DOHH2 (cell line): ENCODE data around the gene B4GALT2.

ENCODE experiments used
- H3F3A ChIP-seq: fragments of 200-600 bp; sonication (generic), shearing (Covaris generic); 2 replicates; pipeline ENCODE4 v1.6.0; 2016; ENCODE audit warnings: antibody characterized with exemption, mild to moderate bottlenecking; ENCODE audit not compliant: control insufficient read depth, insufficient read depth
- H3K27ac ChIP-seq: fragments of 200-600 bp; sonication (generic); 2 replicates; pipeline ENCODE4 v1.5.1; 2014; ENCODE audit warnings: low read depth, mild to moderate bottlenecking, low read length, moderate library complexity
- H3K27me3 ChIP-seq: fragments of 200-600 bp; sonication (generic); 2 replicates; pipeline ENCODE4 v1.6.1; 2014; ENCODE audit warnings: mild to moderate bottlenecking, low read length, mixed read lengths; ENCODE audit not compliant: control insufficient read depth
- H3K36me3 ChIP-seq: fragments of 200-600 bp; sonication (generic); 2 replicates; pipeline ENCODE4 v1.6.1; 2014; ENCODE audit warnings: mild to moderate bottlenecking, low read length, moderate library complexity, mixed read lengths; ENCODE audit not compliant: control insufficient read depth
- H3K4me1 ChIP-seq: fragments of 200-600 bp; sonication (generic); 2 replicates; pipeline ENCODE4 v1.6.1; 2014; ENCODE audit warnings: mild to moderate bottlenecking, low read length, mixed read lengths; ENCODE audit not compliant: control insufficient read depth
- H3K4me2 ChIP-seq: fragments of 200-600 bp; sonication (generic); 2 replicates; pipeline ENCODE4 v1.6.0; 2014; ENCODE audit warnings: mild to moderate bottlenecking, low read length, moderate library complexity
- H3K4me3 ChIP-seq: fragments of 200-600 bp; sonication (generic); 2 replicates; pipeline ENCODE4 v1.5.1; 2014; ENCODE audit warnings: mild to moderate bottlenecking, low read length, mixed read lengths
- H3K79me2 ChIP-seq: fragments of 200-600 bp; sonication (generic); 2 replicates; pipeline ENCODE4 v1.6.1; 2014; ENCODE audit warnings: mild to moderate bottlenecking, low read length, mixed read lengths; ENCODE audit not compliant: control insufficient read depth
- H3K9me2 ChIP-seq: fragments of 200-600 bp; sonication (generic); replicated peaks from 2 replicates; pipeline ENCODE4 v1.6.1; 2014; ENCODE audit warnings: mild to moderate bottlenecking, low read length, mixed read lengths; ENCODE audit not compliant: control insufficient read depth
- H3K9me3 ChIP-seq: fragments of 200-600 bp; sonication (generic); 2 replicates; pipeline ENCODE4 v1.6.1; 2014; ENCODE audit warnings: antibody characterized with exemption, low read length, mixed read lengths; ENCODE audit not compliant: control insufficient read depth, insufficient read depth
- H4K20me1 ChIP-seq: fragments of 200-600 bp; sonication (generic); 2 replicates; pipeline ENCODE4 v1.6.0; 2014; ENCODE audit warnings: low read depth, mild to moderate bottlenecking, antibody characterized with exemption, low read length, moderate library complexity; ENCODE audit not compliant: control insufficient read depth, insufficient read depth
- EZH2phosphoT487 ChIP-seq: fragments of 200-600 bp; sonication (generic); IDR thresholded peaks from 2 replicates; pipeline ENCODE4 v1.6.1; 2017; ENCODE audit warnings: borderline replicate concordance, mild to moderate bottlenecking, antibody characterized with exemption, low read length, moderate library complexity, mixed read lengths
- TF ChIP-seq, protein P1 (sequence below): fragments of 200-600 bp; sonication (generic); IDR thresholded peaks from one replicate; pipeline ENCODE4 v1.5.1; 2014; ENCODE audit warnings: antibody characterized with exemption, mild to moderate bottlenecking, low read depth, low read length; ENCODE audit not compliant: poor library complexity, severe bottlenecking

B4GALT2 gene

DNA sequence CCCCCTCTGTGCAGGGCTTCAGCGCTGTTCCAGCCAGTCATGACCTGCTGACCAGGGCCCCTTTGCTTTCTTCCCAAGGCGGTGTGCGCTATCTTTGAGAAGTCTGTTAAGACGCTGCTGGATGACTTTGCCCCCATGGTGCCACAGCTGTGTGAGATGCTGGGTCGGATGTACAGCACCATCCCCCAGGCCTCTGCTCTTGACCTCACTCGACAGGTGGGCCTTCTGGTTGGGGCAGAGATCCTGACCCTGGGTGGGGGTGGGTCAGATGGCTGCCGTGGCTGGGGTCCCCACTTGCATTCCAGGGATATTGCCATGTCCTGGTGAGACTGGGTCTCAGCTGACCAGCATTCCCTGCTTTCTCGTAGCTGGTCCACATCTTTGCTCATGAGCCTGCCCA, 18.2 kb upstream of the B4GALT2 start:
- Histone ChIP-seq H3K4me2 (no peak overlapping the region), H3K79me2 (no peaks in the 10 kb centered on the region), H3K27ac (no peak overlapping the region), H3F3A (no peaks in the 10 kb centered on the region), H3K9me2 (no peaks in the 10 kb centered on the region), H3K36me3 (peaks cover 29% of the 10 kb centered on the region), H3K9me3 (no peaks in the 10 kb centered on the region), H3K27me3 (no peaks in the 10 kb centered on the region), H3K4me1 (no peaks in the 10 kb centered on the region), H4K20me1 (no peaks in the 10 kb centered on the region), H3K4me3 (no peak overlapping the region)
- TF ChIP-seq, protein P1, sequence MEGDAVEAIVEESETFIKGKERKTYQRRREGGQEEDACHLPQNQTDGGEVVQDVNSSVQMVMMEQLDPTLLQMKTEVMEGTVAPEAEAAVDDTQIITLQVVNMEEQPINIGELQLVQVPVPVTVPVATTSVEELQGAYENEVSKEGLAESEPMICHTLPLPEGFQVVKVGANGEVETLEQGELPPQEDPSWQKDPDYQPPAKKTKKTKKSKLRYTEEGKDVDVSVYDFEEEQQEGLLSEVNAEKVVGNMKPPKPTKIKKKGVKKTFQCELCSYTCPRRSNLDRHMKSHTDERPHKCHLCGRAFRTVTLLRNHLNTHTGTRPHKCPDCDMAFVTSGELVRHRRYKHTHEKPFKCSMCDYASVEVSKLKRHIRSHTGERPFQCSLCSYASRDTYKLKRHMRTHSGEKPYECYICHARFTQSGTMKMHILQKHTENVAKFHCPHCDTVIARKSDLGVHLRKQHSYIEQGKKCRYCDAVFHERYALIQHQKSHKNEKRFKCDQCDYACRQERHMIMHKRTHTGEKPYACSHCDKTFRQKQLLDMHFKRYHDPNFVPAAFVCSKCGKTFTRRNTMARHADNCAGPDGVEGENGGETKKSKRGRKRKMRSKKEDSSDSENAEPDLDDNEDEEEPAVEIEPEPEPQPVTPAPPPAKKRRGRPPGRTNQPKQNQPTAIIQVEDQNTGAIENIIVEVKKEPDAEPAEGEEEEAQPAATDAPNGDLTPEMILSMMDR: no peak

GRCh38 chr1:43961692-43962091, 17.3 kb upstream of the B4GALT2 start:
- Histone ChIP-seq H3K9me3 (no peaks in the 10 kb centered on the region), H3K27ac (no peak overlapping the region), H3K9me2 (no peaks in the 10 kb centered on the region), H3K79me2 (no peaks in the 10 kb centered on the region), H3F3A (no peaks in the 10 kb centered on the region), H3K4me2 (no peak overlapping the region), H3K27me3 (no peaks in the 10 kb centered on the region), H3K36me3 (peaks cover 24% of the 10 kb centered on the region), H3K4me1 (no peaks in the 10 kb centered on the region), H4K20me1 (no peaks in the 10 kb centered on the region), H3K4me3 (no peak overlapping the region)
- no peak for TF ChIP-seq EZH2phosphoT487
- TF ChIP-seq, protein P1: no peak

GRCh38 chr1:43962324-43962723, 16.7 kb upstream of the B4GALT2 start:
- H3K4me3 ChIP-seq: no peak overlapping the region
- H3K27ac ChIP-seq: no peak overlapping the region
- H3K4me2 ChIP-seq: no peak overlapping the region
- no peaks in the 10 kb centered on the region for H3K79me2 ChIP-seq
- H3K27me3 ChIP-seq: no peaks in the 10 kb centered on the region
- no peaks in the 10 kb centered on the region for H3F3A ChIP-seq
- no peaks in the 10 kb centered on the region for H3K9me2 ChIP-seq
- TF ChIP-seq, protein P1: no peak
- TF ChIP-seq EZH2phosphoT487: no peak
- no peaks in the 10 kb centered on the region for H4K20me1 ChIP-seq
- H3K9me3 ChIP-seq: no peaks in the 10 kb centered on the region
- H3K4me1 ChIP-seq: no peaks in the 10 kb centered on the region
- peaks cover 22% of the 10 kb centered on the region for H3K36me3 ChIP-seq

- Histone ChIP-seq H3K27me3 (no peaks in the 10 kb centered on the region), H4K20me1 (no peaks in the 10 kb centered on the region), H3K9me3 (no peaks in the 10 kb centered on the region), H3K79me2 (no peaks in the 10 kb centered on the region), H3K9me2 (no peaks in the 10 kb centered on the region), H3K4me1 (no peaks in the 10 kb centered on the region), H3K4me3 (no peak overlapping the region), H3K4me2 (no peak overlapping the region), H3K27ac (no peak overlapping the region), H3F3A (no peaks in the 10 kb centered on the region), H3K36me3 (peaks cover 16% of the 10 kb centered on the region; the same call in 1 of the 2 replicates)
- no peak for TF ChIP-seq EZH2phosphoT487
- TF ChIP-seq, protein P1: no peak
Measured at GRCh38 chr1:43963006-43963405, 16.0 kb upstream of the B4GALT2 start.
